Ishikawa (cell line): Measurements from ENCODE around the gene CEP120.

Experiments
- CEBPB ChIP-seq: IDR thresholded peaks from 2 replicates; pipeline ENCODE4 v1.6.1; 2012
- CREB1 ChIP-seq: IDR thresholded peaks from 2 replicates; pipeline ENCODE4 v1.6.1; 2012; ENCODE audit warnings: low read depth
- EGR1 ChIP-seq: IDR thresholded peaks from 2 replicates; pipeline ENCODE4 v1.6.1; 2012
- EP300 ChIP-seq: IDR thresholded peaks from 2 replicates; pipeline ENCODE4 v1.6.1; 2012; ENCODE audit warnings: borderline replicate concordance
- FOXM1 ChIP-seq: IDR thresholded peaks from 2 replicates; pipeline ENCODE4 v1.6.1; 2012; ENCODE audit warnings: low read depth, borderline replicate concordance
- MAX ChIP-seq: IDR thresholded peaks from 2 replicates; pipeline ENCODE4 v1.6.1; 2012
- NFIC ChIP-seq: IDR thresholded peaks from 2 replicates; pipeline ENCODE4 v1.6.1; 2012
- RAD21 ChIP-seq: IDR thresholded peaks from 2 replicates; pipeline ENCODE4 v1.6.1; 2012; ENCODE audit warnings: low read depth
- TAF1 ChIP-seq: IDR thresholded peaks from 2 replicates; pipeline ENCODE4 v1.6.1; 2012; ENCODE audit warnings: low read depth, mild to moderate bottlenecking
- TCF12 ChIP-seq: IDR thresholded peaks from 2 replicates; pipeline ENCODE4 v1.6.1; 2012; ENCODE audit warnings: low read depth
- TEAD4 ChIP-seq: IDR thresholded peaks from 2 replicates; pipeline ENCODE4 v1.6.1; 2012
- YY1 ChIP-seq: IDR thresholded peaks from 2 replicates; pipeline ENCODE4 v1.6.1; 2012; ENCODE audit warnings: low read depth
- ZBTB7A ChIP-seq: IDR thresholded peaks from 2 replicates; pipeline ENCODE4 v1.6.1; 2012; ENCODE audit warnings: low read depth
- TF ChIP-seq, protein P1 (sequence below): IDR thresholded peaks from 2 replicates; pipeline ENCODE4 v1.6.1; 2012
- TF ChIP-seq, protein P2 (sequence below): IDR thresholded peaks from 2 replicates; pipeline ENCODE4 v1.6.1; 2012; ENCODE audit warnings: low read depth, mild to moderate bottlenecking

CEP120 gene

DNA sequence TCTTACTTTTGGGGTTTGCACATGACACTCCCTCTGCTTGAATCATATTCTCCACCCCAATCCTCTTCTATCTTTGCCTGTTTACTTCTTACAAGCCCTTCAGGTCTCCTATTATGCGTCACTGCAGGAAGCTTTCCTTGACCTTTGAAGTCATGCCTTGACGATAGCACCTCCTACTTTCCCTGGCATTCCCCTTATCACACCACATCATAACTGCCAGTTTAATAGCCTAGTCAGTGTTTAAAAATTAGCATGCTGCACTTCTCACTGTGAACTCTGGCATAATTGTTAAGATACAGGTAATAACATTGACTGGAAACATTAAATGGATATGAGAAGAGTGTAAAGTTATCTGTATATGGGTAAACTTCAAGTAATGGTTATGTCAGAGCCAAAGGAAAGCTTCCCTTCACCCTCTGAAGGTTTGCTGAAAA lies 37.1 kb upstream of the CEP120 start:
- no peak for TF ChIP-seq YY1
- TF ChIP-seq TCF12, result no peak
- TF ChIP-seq MAX, result no peak
- no peak for TF ChIP-seq EP300
- no peak for TF ChIP-seq TEAD4
- TF ChIP-seq CEBPB, result no peak
- no peak for TF ChIP-seq RAD21
- TF ChIP-seq FOXM1, result no peak
- no peak for TF ChIP-seq NFIC
- no peak for TF ChIP-seq TAF1

DNA sequence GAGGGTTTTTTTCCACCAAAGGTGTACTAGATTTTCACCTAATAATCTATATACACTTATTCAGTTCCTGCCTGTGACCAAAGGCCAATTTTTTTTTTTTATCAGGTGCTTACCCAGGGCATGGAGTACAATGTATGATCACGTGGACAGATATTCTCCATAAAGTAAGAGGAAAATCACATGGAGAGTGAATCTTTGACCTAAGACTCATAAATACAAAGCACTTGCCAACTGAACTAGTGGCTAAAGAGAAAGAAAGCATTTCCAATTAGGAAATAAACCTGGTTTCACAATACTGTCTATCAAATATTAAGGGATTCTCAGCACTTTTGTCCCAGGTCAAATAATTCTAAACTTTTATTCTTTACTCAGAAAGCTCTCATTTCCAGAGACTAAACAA lies 33.0 kb upstream of the CEP120 start:
- TF ChIP-seq ZBTB7A (no peak), MAX (no peak), FOXM1 (no peak), YY1 (no peak), EP300 (no peak), TEAD4 (no peak), RAD21 (no peak), NFIC (no peak)
- TF ChIP-seq, protein P1, sequence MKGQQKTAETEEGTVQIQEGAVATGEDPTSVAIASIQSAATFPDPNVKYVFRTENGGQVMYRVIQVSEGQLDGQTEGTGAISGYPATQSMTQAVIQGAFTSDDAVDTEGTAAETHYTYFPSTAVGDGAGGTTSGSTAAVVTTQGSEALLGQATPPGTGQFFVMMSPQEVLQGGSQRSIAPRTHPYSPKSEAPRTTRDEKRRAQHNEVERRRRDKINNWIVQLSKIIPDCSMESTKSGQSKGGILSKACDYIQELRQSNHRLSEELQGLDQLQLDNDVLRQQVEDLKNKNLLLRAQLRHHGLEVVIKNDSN, result no peak
- TF ChIP-seq, protein P2, sequence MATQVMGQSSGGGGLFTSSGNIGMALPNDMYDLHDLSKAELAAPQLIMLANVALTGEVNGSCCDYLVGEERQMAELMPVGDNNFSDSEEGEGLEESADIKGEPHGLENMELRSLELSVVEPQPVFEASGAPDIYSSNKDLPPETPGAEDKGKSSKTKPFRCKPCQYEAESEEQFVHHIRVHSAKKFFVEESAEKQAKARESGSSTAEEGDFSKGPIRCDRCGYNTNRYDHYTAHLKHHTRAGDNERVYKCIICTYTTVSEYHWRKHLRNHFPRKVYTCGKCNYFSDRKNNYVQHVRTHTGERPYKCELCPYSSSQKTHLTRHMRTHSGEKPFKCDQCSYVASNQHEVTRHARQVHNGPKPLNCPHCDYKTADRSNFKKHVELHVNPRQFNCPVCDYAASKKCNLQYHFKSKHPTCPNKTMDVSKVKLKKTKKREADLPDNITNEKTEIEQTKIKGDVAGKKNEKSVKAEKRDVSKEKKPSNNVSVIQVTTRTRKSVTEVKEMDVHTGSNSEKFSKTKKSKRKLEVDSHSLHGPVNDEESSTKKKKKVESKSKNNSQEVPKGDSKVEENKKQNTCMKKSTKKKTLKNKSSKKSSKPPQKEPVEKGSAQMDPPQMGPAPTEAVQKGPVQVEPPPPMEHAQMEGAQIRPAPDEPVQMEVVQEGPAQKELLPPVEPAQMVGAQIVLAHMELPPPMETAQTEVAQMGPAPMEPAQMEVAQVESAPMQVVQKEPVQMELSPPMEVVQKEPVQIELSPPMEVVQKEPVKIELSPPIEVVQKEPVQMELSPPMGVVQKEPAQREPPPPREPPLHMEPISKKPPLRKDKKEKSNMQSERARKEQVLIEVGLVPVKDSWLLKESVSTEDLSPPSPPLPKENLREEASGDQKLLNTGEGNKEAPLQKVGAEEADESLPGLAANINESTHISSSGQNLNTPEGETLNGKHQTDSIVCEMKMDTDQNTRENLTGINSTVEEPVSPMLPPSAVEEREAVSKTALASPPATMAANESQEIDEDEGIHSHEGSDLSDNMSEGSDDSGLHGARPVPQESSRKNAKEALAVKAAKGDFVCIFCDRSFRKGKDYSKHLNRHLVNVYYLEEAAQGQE, result no peak

DNA sequence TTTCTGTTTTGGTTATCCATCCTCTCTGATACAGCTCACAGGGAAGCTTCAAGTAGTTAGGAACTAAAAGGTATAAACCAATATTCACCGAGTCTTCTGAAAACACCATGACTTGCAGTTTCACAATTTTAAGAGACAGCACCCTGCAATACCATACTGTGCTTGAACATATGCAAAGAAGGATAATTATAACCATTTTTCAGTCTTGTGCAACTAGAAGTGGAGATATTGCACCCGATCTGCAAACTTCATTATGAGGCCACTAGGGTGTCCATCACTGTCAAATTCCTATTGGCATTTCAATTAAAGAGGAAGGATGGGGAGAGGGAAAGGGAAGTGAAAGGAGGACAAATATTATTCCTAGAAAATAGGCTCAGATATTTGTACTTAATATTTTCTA lies 32.4 kb upstream of the CEP120 start:
- TF ChIP-seq CEBPB (no peak), EGR1 (no peak), CREB1 (no peak), TAF1 (no peak), EP300 (no peak), MAX (no peak), YY1 (no peak), RAD21 (no peak), ZBTB7A (no peak), TEAD4 (no peak)
- TF ChIP-seq, protein P2, result no peak

DNA sequence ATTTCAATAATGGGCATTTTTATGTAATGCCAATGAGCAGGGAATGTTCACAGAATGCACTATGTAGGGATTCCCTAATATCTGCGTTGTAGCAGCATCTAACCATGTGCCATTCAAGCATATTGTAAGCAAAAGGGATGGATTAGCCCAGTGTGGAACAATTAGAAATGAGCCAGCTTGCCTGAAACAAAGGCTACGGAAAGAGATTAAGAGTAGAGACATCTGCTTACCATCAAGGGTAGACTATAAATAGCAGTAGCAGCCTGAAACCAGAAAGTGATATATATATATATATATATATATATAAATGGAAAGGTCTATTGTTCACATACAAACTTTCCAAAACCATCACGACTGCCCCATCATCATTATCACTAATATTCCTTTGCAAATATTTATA lies 31.9 kb upstream of the CEP120 start:
- TF ChIP-seq TCF12 (no peak), FOXM1 (no peak), EGR1 (no peak), MAX (no peak), CEBPB (no peak), RAD21 (no peak), CREB1 (no peak), ZBTB7A (no peak)

DNA sequence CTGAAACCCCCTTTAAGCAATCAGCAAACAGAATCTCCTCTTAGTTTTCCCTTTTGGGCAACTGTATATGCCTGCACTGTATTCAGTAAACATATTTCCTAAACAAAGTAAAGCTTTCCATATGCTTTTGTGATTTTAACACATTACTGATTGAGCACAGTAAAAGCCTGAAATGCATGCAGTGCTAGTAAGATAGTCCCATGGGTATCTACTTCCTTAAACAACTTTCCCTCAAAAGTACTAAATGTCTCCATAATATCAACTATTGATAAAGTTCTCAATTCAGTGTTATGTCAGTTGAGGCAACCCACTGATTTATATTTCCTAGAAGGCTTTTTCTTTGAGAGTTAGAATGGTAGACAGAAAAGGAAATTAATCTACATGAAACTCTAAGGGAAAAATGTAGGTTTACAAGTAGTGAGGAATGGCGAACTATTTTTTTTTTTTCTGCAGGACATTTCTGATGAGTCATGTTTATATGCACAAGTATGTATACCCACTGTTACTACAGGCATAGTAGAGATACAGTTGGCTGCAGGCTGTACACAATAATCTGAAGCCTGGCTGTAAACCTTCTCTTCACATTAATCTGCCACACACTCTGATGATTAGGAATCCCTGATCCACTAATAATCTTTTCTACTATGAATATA lies 31.2 kb upstream of the CEP120 start:
- TF ChIP-seq ZBTB7A (no peak), RAD21 (no peak), MAX (no peak), TAF1 (no peak), EGR1 (no peak), NFIC (no peak), FOXM1 (no peak)

- TF ChIP-seq CEBPB (no peak), EGR1 (no peak), YY1 (no peak), TCF12 (no peak), MAX (no peak), TEAD4 (no peak), EP300 (no peak)
Observed at GRCh38 chr5:123452401-123452800, 29.2 kb upstream of the CEP120 start.
